Heart left ventricle (tissue), 13 donors: ENCODE results near the gene SLIT3.

Experiments
- POLR2A ChIP-seq, 2 donors: fragments of 450-650 bp; IDR thresholded peaks; one replicate each; pipeline ENCODE4 v1.6.1; 2017; ENCODE audit warnings: antibody characterized with exemption in 2 of 2, mild to moderate bottlenecking in 2 of 2, moderate library complexity in 2 of 2
- TF ChIP-seq, protein P1 (sequence below), 12 donors: fragments of 200-600 bp; sonication (generic) in 4 of 12; IDR thresholded peaks; one replicate each; pipeline versions ENCODE4 v1.5.0 to v1.8.0; 2018 to 2022; ENCODE audit warnings: antibody characterized with exemption in 12 of 12, mild to moderate bottlenecking in 5 of 12
- donor health status: ischemic (EF 13 %, LVEDD 7.1; RV severe dilation, severe dysfunction).
- donor health status: DM: no; HTN: yes; CAD: no.
- donor health status: DM: no; HTN: no; CAD: no.
- donor health status: ischemic (EF 25% LVEDD 6.9; RV normal size, moderate dysfunction).
- donor health status: ischemic (EF 25% LVEDD 5.7; RV mildly dilated, moderate dysfunction).
- donor health status: ischemic (EF 35%, LVEDD 5.7; RV mildly dilated, moderate dysfunction).
- donor health status: nonischemic (EF 11% LVEDD 7.7; RV severe dilation, severe dysfunction).
- donor health status: DM: yes; HTN: yes; CAD: no.
- donor health status: PGD.
- donor health status: ischemic (EF 29% LVEDD 5.4; RV normal size, mild dysfunction).
- donor health status: nonischemic (EF 23%, LVEDD 6.1; RV moderate dilation, normal function).

DNA sequence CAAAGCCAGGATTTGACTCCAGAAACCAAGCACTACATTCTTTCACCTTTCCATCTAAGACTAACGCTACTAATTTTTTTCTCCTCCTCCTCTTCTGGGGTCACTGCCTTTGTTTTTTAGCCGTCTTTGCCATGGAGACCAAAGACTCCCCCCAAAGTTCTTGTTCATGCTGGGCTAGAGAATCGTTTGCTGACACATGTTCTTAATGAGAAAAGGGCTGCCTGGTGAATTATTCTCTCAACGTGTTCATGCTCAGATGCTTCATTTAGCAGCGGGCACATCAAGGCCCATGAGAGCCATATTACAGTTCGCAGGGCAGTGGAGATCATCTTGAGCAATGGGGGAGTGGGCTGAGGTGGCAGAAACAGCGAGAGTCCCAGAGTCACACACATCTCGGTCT, 134.9 kb downstream of the SLIT3 start:
- TF ChIP-seq, protein P1, sequence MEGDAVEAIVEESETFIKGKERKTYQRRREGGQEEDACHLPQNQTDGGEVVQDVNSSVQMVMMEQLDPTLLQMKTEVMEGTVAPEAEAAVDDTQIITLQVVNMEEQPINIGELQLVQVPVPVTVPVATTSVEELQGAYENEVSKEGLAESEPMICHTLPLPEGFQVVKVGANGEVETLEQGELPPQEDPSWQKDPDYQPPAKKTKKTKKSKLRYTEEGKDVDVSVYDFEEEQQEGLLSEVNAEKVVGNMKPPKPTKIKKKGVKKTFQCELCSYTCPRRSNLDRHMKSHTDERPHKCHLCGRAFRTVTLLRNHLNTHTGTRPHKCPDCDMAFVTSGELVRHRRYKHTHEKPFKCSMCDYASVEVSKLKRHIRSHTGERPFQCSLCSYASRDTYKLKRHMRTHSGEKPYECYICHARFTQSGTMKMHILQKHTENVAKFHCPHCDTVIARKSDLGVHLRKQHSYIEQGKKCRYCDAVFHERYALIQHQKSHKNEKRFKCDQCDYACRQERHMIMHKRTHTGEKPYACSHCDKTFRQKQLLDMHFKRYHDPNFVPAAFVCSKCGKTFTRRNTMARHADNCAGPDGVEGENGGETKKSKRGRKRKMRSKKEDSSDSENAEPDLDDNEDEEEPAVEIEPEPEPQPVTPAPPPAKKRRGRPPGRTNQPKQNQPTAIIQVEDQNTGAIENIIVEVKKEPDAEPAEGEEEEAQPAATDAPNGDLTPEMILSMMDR (IDR thresholded peaks at IDR 0.05) = no peak
- no peak for TF ChIP-seq POLR2A (IDR thresholded peaks at IDR 0.05)
